Activated CD8-positive, alpha-beta T cell treated with anti-CD3 and anti-CD28 coated beads for 36 hours (primary cell): ENCODE data around the gene SNRPA. TPM values are rescaled to one million over a fixed set of nuclear protein-coding genes. Genes with fewer than 3 reads are reported as not detected.
"Not testable (repeated sequence)": the region's sequence is repeated elsewhere in the genome, so short reads cannot be mapped to it uniquely, and the experiment has no call there.

Experiments
- ATAC-seq: fragments of 200-7000 bp; cut with Tn5 transposase; one replicate; pipeline ENCODE4 v1.10.0; 2021; ENCODE audit warnings: mild to moderate bottlenecking, moderate library complexity
- CTCF ChIA-PET: fragments of 350-600 bp; sonication (Branson Sonifier 250); formaldehyde crosslinking; loops from one replicate; lab custom pipeline; 2021; ENCODE audit warnings: antibody characterized with exemption; lab: Charles Lee
- POLR2A ChIA-PET: fragments of 350-600 bp; sonication (Branson Sonifier 250); formaldehyde crosslinking; loops from one replicate; lab custom pipeline; 2021; ENCODE audit warnings: antibody characterized with exemption; lab: Charles Lee
- DNase-seq: peaks from one replicate; pipeline ENCODE4 v3.0.0-alpha.2; 2020
- H3K27ac Mint-ChIP-seq: one replicate; pipeline ENCODE4 v1.8.0; 2021; ENCODE audit warnings: mild to moderate bottlenecking, mixed read lengths
- H3K27me3 Mint-ChIP-seq: one replicate; pipeline ENCODE4 v1.8.0; 2021; ENCODE audit warnings: mixed read lengths
- H3K36me3 Mint-ChIP-seq: one replicate; pipeline ENCODE4 v1.8.0; 2021; ENCODE audit warnings: low read depth, mixed read lengths
- H3K4me1 Mint-ChIP-seq: one replicate; pipeline ENCODE4 v1.8.0; 2021; ENCODE audit warnings: low read depth, mixed read lengths
- H3K4me3 Mint-ChIP-seq: one replicate; pipeline ENCODE4 v1.8.0; 2021; ENCODE audit warnings: mild to moderate bottlenecking, moderate library complexity, mixed read lengths
- H3K9me3 Mint-ChIP-seq: one replicate; pipeline ENCODE4 v1.8.0; 2021; ENCODE audit warnings: mixed read lengths
- CTCF ChIP-seq: fragments of 200-600 bp; IDR thresholded peaks from one replicate; pipeline ENCODE4 v1.8.0; 2022; ENCODE audit warnings: antibody characterized with exemption, mild to moderate bottlenecking
- intact Hi-C: fragments of 100-400 bp; cut with micrococcal nuclease; formaldehyde crosslinking; loops from one replicate; pipeline ENCODE4 v1.10.0; 2022
- total RNA-seq, 2 experiments: library from RNA; stranded (reverse); gene quantifications; one replicate each; pipeline ENCODE4 v1.2.3, GENCODE V29; 2021

Gene SNRPA
- total RNA-seq, 2 experiments from 2014 or later = 260 to 281 TPM

- ATAC-seq (peak; percentile 80), DNase-seq (no peak)
- H3K27ac Mint-ChIP-seq = peak overlapping the region; percentile 57
- no peaks in the 10 kb centered on the region for H3K9me3 Mint-ChIP-seq
- intact Hi-C loops = no loop called here
- peaks cover 30% of the 10 kb centered on the region for H3K4me1 Mint-ChIP-seq
- no peak for TF ChIP-seq CTCF
- CTCF ChIA-PET = interaction anchor here (1.5 to 1.8 kb wide), 2 partner anchors 91 to 95 kb away, joined by 4 to 7 read pairs; no protein-coding TSS in a partner anchor
- H3K4me3 Mint-ChIP-seq = no peak overlapping the region
- POLR2A ChIA-PET = interaction anchor here (1.0 kb wide), 1 partner anchor 9 kb away, joined by 3 read pairs; no protein-coding TSS in a partner anchor
- no peaks in the 10 kb centered on the region for H3K27me3 Mint-ChIP-seq
- peaks cover 38% of the 10 kb centered on the region for H3K36me3 Mint-ChIP-seq
Measured at GRCh38 chr19:40724855-40725254, 26.1 kb upstream of the SNRPA start.

GRCh38 chr19:40726279-40726678 is 24.7 kb upstream of the SNRPA start:
- Mint-ChIP-seq H3K36me3 (peaks cover 41% of the 10 kb centered on the region), H3K27ac (no peak overlapping the region), H3K4me3 (no peak overlapping the region), H3K4me1 (peaks cover 18% of the 10 kb centered on the region), H3K27me3 (no peaks in the 10 kb centered on the region), H3K9me3 (no peaks in the 10 kb centered on the region)
- ATAC-seq (no peak), DNase-seq (no peak)
- ChIA-PET CTCF (interaction anchor here (1.4 to 1.5 kb wide), 2 partner anchors 81 to 93 kb away, joined by 3 to 4 read pairs; no protein-coding TSS in a partner anchor), POLR2A (no interaction called here)
- TF ChIP-seq CTCF = no peak
- intact Hi-C loops = no loop called here

- DNase-seq = not testable (repeated sequence)
- POLR2A ChIA-PET = interaction anchor here (0.6 kb wide), 2 partner anchors 15 to 291 kb away, joined by 3 read pairs; no protein-coding TSS in a partner anchor
Measured at GRCh38 chr19:40730065-40730464, 20.9 kb upstream of the SNRPA start.

GRCh38 chr19:40732304-40732703 is 18.7 kb upstream of the SNRPA start:
- H3K4me3 Mint-ChIP-seq, H3K4me1 Mint-ChIP-seq, H3K27me3 Mint-ChIP-seq, H3K27ac Mint-ChIP-seq, intact Hi-C loops, DNase-seq, ATAC-seq, H3K9me3 Mint-ChIP-seq: not testable (repeated sequence)
- POLR2A ChIA-PET = interaction anchor here (1.0 kb wide), 1 partner anchor 9 kb away, joined by 3 read pairs; no protein-coding TSS in a partner anchor
- CTCF ChIA-PET = interaction anchor here (1.2 to 2.1 kb wide), 3 partner anchors 10 to 98 kb away, joined by 3 to 7 read pairs (median 5); partner anchors contain the start of gene ITPKC
- H3K36me3 Mint-ChIP-seq = peaks cover 26% of the 10 kb centered on the region

More at GRCh38 chr19:40730065-40730464, 20.9 kb upstream of the SNRPA start:
- ATAC-seq, H3K4me1 Mint-ChIP-seq, H3K9me3 Mint-ChIP-seq, H3K27ac Mint-ChIP-seq, H3K4me3 Mint-ChIP-seq, H3K27me3 Mint-ChIP-seq, intact Hi-C loops: not testable (repeated sequence)
- CTCF ChIA-PET = interaction anchor here (0.6 to 1.0 kb wide), 3 partner anchors 42 to 95 kb away, joined by 3 to 6 read pairs (median 4); no protein-coding TSS in a partner anchor
- peaks cover 31% of the 10 kb centered on the region for H3K36me3 Mint-ChIP-seq

- ATAC-seq (no peak), DNase-seq (no peak)
- Mint-ChIP-seq H3K27ac (no peak overlapping the region), H3K27me3 (no peaks in the 10 kb centered on the region), H3K9me3 (no peaks in the 10 kb centered on the region), H3K36me3 (peaks cover 24% of the 10 kb centered on the region), H3K4me3 (no peak overlapping the region), H3K4me1 (no peaks in the 10 kb centered on the region)
- intact Hi-C loops = no loop called here
- ChIA-PET CTCF (interaction anchor here (0.9 to 2.1 kb wide), 4 partner anchors 9 to 99 kb away, joined by 3 to 7 read pairs (median 4); no protein-coding TSS in a partner anchor), POLR2A (interaction anchor here (1.2 kb wide), 2 partner anchors 9 to 65 kb away, joined by 3 read pairs; no protein-coding TSS in a partner anchor)
- TF ChIP-seq CTCF = no peak
Measured at GRCh38 chr19:40733149-40733548, 17.9 kb upstream of the SNRPA start.
